ENCODE results near the gene MAST1. TPM values are rescaled to one million over a fixed set of nuclear protein-coding genes. Genes with fewer than 3 reads are reported as not detected.
"Not testable (repeated sequence)": the region's sequence is repeated elsewhere in the genome, so short reads cannot be mapped to it uniquely, and the experiment has no call there.

The MAST1 gene
- total RNA-seq, 2 donors from 2014 or later: not detected

DNA sequence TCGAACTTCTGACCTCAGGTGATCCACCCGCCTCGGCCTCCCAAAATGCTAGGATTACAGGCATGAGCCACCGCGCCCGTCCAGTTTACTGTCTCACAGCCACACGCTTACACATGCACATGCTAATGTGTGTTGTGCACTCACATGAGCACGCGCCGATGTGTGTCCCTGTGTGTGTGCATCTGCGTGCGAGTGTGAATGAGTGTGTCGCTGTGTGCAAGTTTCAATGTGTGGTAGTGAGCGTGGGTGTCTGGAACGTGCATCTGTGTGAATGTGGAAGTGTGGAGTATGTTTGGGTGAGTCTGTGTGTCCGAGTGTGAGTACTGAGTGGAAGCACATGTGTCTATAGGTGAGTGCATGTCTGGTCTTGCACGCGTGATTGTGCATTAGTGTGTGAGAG, 4.2 kb downstream of the MAST1 start:
- no peaks in the 10 kb centered on the region for H3K9me3 ChIP-seq
- H3K4me3 ChIP-seq: no peak overlapping the region
- ATAC-seq (ENCODE audit: insufficient number of reproducible peaks, low FRiP score, low read depth): no peak
- peaks cover 27% of the 10 kb centered on the region for H3K27me3 ChIP-seq (replicated peaks; ENCODE audit: insufficient read depth)
- H3K4me1 ChIP-seq (ENCODE audit: control insufficient read depth in 1 of 2, low read depth in 2 of 2): peaks cover 8 to 15% of the 10 kb centered on the region in 2 donors
- TF ChIP-seq, protein P1, sequence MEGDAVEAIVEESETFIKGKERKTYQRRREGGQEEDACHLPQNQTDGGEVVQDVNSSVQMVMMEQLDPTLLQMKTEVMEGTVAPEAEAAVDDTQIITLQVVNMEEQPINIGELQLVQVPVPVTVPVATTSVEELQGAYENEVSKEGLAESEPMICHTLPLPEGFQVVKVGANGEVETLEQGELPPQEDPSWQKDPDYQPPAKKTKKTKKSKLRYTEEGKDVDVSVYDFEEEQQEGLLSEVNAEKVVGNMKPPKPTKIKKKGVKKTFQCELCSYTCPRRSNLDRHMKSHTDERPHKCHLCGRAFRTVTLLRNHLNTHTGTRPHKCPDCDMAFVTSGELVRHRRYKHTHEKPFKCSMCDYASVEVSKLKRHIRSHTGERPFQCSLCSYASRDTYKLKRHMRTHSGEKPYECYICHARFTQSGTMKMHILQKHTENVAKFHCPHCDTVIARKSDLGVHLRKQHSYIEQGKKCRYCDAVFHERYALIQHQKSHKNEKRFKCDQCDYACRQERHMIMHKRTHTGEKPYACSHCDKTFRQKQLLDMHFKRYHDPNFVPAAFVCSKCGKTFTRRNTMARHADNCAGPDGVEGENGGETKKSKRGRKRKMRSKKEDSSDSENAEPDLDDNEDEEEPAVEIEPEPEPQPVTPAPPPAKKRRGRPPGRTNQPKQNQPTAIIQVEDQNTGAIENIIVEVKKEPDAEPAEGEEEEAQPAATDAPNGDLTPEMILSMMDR (IDR thresholded peaks at IDR 0.05): no peak
- H3K27ac ChIP-seq: no peak overlapping the region
- DNase-seq (ENCODE audit: low spot score): no peak
- H3K36me3 ChIP-seq: no peaks in the 10 kb centered on the region

DNA sequence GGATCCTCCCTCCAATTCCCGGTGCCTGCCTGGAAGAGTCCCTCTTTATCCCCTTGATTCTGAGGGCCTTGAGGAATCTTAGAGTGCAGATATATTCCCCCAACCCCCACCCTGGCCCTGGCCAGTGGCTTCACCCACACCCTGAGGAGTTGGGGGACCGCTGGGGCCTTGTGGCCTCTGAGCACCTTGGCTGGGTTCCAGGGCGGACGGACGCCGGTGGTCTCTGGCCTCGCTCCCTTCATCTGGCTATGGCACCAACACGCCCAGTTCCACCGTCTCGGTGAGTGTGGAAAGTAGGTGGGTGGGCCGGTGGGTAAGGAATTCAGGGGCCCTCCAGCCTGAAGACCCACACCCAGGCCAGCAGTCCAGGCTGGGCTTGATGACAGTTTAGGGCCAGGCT, 5.0 kb downstream of the MAST1 start:
- H3K4me3 ChIP-seq: no peak overlapping the region
- TF ChIP-seq, protein P1 (IDR thresholded peaks at IDR 0.05): no peak
- peaks cover 21% of the 10 kb centered on the region for H3K27me3 ChIP-seq (replicated peaks; ENCODE audit: insufficient read depth)
- no peak overlapping the region for H3K27ac ChIP-seq
- peaks cover 8 to 19% of the 10 kb centered on the region in 2 donors for H3K4me1 ChIP-seq (ENCODE audit: control insufficient read depth in 1 of 2, low read depth in 2 of 2)
- no peak for DNase-seq (ENCODE audit: low spot score)
- no peaks in the 10 kb centered on the region for H3K9me3 ChIP-seq
- no peak for ATAC-seq (ENCODE audit: insufficient number of reproducible peaks, low FRiP score, low read depth)
- no peaks in the 10 kb centered on the region for H3K36me3 ChIP-seq

DNA sequence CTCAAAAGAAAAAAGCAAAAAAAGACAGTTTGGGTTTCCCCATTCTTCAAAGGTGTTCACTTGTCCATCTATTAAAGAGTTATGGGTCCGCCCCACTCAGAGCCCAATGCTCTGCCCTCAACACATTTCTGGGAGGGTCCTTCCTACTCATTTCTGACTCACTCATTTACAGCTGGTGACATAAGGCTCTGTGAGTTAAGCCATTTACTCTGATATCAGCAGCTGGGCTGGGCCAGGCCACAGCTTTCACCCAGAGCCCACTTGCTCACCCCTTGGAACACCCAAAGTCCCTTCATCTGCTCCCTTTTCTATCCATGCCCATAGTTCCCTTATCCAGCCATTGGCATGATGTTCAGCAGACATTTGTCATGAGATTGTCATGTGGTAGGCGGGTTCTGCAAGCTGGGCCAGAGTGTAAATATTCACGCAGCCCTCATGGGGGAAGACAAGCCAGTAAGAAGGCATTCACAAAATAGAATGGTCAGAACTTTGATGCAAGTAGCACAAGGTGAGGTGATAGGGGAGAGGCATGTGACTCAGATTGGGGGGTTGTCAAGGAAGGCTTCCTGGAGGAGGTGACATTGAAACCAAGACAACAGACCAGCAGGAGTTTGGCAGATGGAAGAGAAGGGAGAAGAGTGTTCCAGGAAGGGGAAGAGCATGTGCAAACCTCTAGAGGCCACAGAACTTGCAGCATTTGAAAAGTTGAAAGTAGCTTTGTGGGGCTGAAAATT, 5.9 kb downstream of the MAST1 start:
- no peaks in the 10 kb centered on the region for H3K9me3 ChIP-seq
- no peak overlapping the region for H3K4me3 ChIP-seq
- TF ChIP-seq, protein P1 (IDR thresholded peaks at IDR 0.05): no peak
- H3K36me3 ChIP-seq: no peaks in the 10 kb centered on the region
- ATAC-seq (ENCODE audit: insufficient number of reproducible peaks, low FRiP score, low read depth) (no peak), DNase-seq (ENCODE audit: low spot score) (no peak)
- no peak overlapping the region for H3K27ac ChIP-seq
- H3K4me1 ChIP-seq (ENCODE audit: control insufficient read depth in 1 of 2, low read depth in 2 of 2): peaks cover 5 to 12% of the 10 kb centered on the region in 2 donors
- H3K27me3 ChIP-seq (replicated peaks; ENCODE audit: insufficient read depth): peaks cover 17% of the 10 kb centered on the region

DNA sequence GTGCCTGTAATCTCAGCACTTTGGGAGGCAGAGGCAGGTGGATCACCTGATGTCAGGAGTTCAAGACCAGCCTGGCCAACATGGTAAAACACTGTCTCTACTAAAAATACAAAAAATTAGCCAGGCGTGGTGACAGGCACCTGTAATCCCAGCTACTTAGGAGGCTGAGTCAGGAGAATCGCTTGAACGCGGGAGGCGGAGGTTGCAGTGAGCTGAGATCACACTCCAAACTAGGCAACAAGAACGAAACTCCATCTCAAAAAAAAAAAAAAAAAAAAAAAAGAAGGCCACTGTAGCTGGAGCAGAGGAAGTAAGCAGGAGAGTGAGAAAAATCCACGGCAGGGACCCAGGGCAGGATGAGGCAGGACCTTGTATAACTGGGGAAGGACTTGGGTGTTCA, 8.3 kb downstream of the MAST1 start:
- not testable (repeated sequence) for H3K4me3 ChIP-seq; H3K27me3 ChIP-seq (replicated peaks; ENCODE audit: insufficient read depth); H3K9me3 ChIP-seq; H3K27ac ChIP-seq; DNase-seq (ENCODE audit: low spot score); H3K36me3 ChIP-seq; ATAC-seq (ENCODE audit: insufficient number of reproducible peaks, low FRiP score, low read depth); H3K4me1 ChIP-seq (ENCODE audit: control insufficient read depth in 1 of 2, low read depth in 2 of 2)

DNA sequence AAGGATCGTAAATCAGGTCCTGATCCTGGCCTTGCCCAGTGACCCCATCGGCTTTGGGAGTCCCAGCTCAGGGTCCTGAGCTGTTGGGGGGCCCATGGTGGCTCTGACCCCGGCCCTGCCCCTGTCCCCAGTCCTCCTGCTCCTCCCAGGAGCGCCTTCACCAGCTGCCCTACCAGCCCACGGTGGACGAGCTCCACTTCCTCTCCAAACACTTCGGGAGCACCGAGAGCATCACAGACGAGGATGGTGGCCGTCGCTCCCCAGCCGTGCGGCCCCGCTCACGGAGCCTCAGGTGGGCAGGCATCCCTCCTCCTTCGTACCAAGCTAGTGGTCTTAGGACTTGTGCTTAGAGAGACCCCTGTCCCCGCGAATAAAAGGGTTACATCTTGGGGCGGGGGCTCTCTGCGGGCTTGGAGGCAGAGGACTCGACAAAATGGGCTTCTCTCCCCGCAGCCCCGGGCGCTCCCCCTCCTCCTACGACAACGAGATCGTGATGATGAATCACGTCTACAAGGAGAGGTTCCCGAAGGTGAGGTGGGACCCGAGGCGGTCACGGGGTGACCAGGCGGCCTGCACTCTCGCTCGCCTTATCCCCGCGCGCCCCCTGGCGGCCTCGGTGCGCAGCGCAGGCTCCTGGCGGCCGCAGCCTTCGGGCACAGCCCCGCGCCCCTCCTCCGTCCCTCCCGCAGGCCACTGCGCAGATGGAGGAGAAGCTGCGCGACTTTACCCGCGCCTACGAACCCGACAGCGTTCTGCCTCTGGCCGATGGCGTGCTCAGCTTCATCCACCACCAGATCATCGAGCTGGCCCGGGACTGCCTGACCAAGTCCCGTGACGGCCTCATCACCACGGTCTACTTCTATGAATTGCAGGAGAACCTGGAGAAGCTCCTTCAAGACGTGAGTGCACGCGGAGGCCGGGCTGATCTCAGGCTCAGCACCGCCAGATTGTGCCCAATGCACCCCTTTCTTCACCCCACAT, 9.1 kb downstream of the MAST1 start:
- TF ChIP-seq, protein P1 (IDR thresholded peaks at IDR 0.05): peak; percentile 99
- Histone ChIP-seq H3K27ac (no peak overlapping the region), H3K36me3 (no peaks in the 10 kb centered on the region), H3K9me3 (no peaks in the 10 kb centered on the region), H3K27me3 (replicated peaks; ENCODE audit: insufficient read depth) (peaks cover 3% of the 10 kb centered on the region), H3K4me3 (peak overlapping the region; percentile 61), H3K4me1 (ENCODE audit: control insufficient read depth in 1 of 2, low read depth in 2 of 2) (peaks cover 0 to 5% of the 10 kb centered on the region in 2 donors)
- DNase-seq (ENCODE audit: low spot score): peak; percentile 27
- peak; percentile 82 for ATAC-seq (ENCODE audit: insufficient number of reproducible peaks, low FRiP score, low read depth)
